Skeletal muscle tissue (tissue), 4 donors: ENCODE data around the gene DLG2. TPM values are rescaled to one million over a fixed set of nuclear protein-coding genes. Genes with fewer than 3 reads are reported as not detected.

Source experiments
- H3K27ac ChIP-seq: one replicate; pipeline ENCODE4 v1.7.0; 2013; ENCODE audit warnings: mild to moderate bottlenecking, low read depth, low read length, inconsistent platforms
- H3K27me3 ChIP-seq, 3 donors: one replicate each; pipeline ENCODE4 v1.7.0; 2013; ENCODE audit warnings: low read length in 3 of 3; ENCODE audit not compliant: control insufficient read depth in 3 of 3, insufficient read depth in 3 of 3
- H3K36me3 ChIP-seq, 3 donors: one replicate each; pipeline ENCODE4 v1.7.0; 2013; ENCODE audit warnings: low read length in 3 of 3; ENCODE audit not compliant: control insufficient read depth in 3 of 3, insufficient read depth in 3 of 3
- H3K4me1 ChIP-seq, 3 donors: one replicate each; pipeline ENCODE4 v1.7.0; 2013; ENCODE audit warnings: low read length in 3 of 3, mild to moderate bottlenecking in 3 of 3; ENCODE audit not compliant: control insufficient read depth in 3 of 3, insufficient read depth in 3 of 3
- H3K4me3 ChIP-seq, 3 donors: one replicate each; pipeline ENCODE4 v1.7.0; 2013; ENCODE audit warnings: low read length in 3 of 3
- H3K9ac ChIP-seq, 3 donors: one replicate each; pipeline ENCODE4 v1.7.0; 2013; ENCODE audit warnings: low read length in 3 of 3, mild to moderate bottlenecking in 3 of 3, moderate library complexity in 2 of 3, low read depth in 1 of 3
- H3K9me3 ChIP-seq, 3 donors: one replicate each; pipeline ENCODE4 v1.7.0; 2013; ENCODE audit warnings: low read length in 3 of 3; ENCODE audit not compliant: control insufficient read depth in 3 of 3
- total RNA-seq: library from RNA; depleted of rRNA; stranded (reverse); fragments of >200 nt; gene quantifications from one replicate; pipeline ENCODE4 v1.2.3, GENCODE V29; 2014
- donor health status: Osteomylitis.

Gene DLG2
- total RNA-seq, 1 donor from 2014 or later: 18.3 TPM

DNA sequence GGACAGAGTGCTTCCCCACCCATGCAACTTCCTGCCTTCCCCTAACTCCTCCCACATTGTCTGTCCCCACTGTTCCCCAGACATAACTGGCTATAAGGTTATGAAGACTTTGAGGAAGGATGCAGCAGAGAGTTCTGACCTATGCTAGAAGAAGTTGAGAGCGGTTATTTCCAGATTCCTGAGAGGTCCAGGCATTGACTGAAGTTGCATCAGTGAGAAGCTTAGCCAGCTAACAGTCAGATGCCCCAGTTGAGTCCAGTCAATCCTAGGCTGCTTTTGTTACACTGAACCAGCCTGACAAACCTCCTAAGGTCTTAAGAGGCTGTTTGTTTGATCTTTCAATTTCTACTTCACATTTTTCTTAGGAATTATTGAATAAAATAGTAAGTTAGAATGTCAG, 1403.1 kb downstream of the DLG2 start:
- H3K9me3 ChIP-seq: no peaks in the 10 kb centered on the region
- H3K27me3 ChIP-seq: no peaks in the 10 kb centered on the region
- H3K9ac ChIP-seq: no peak overlapping the region
- no peak overlapping the region for H3K27ac ChIP-seq
- H3K4me3 ChIP-seq: no peak overlapping the region
- no peaks in the 10 kb centered on the region for H3K4me1 ChIP-seq
- no peaks in the 10 kb centered on the region for H3K36me3 ChIP-seq

DNA sequence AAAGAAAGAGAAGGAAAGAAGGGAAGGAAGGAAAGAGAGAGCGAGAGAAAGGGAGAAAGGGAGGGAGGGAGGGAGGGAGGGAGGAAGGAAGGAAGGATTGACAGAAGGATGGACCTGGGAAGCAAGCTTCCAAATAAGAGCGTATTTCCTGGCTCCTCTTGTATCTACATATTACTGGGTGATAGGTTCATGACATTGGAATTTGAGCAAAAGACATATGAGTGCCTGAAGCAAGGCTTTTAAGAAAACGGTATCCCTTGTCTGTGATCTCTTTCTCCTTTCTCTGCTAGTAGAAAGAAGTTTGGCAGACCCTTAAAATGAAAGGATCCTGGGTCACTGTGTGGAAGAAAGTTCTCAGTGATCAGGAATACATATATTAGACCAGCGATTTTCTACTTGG, 1408.8 kb downstream of the DLG2 start:
- Histone ChIP-seq H3K4me1 (no peaks in the 10 kb centered on the region), H3K27me3 (no peaks in the 10 kb centered on the region), H3K36me3 (no peaks in the 10 kb centered on the region), H3K9me3 (no peaks in the 10 kb centered on the region), H3K4me3 (no peak overlapping the region), H3K9ac (no peak overlapping the region), H3K27ac (no peak overlapping the region)

DNA sequence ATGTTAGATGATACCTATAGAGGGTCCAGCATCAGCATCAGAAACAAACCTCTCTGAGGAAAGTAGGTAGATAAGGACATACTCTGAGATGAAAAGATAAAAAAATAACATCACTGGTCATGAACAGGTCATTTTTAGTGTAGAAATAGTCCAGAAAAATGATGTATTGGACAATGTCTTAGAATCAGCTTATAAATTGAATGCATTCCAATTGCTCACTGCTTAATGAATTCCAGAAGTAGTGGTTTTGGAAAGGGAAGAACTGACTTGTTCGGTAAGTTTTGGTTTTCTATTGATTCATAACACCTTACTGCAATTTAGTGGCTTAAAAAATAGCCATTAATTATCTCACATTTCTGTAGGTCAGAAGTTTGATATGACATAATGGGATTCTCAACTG, 1411.5 kb downstream of the DLG2 start:
- no peaks in the 10 kb centered on the region for H3K27me3 ChIP-seq
- no peaks in the 10 kb centered on the region for H3K36me3 ChIP-seq
- no peak overlapping the region for H3K27ac ChIP-seq
- H3K9me3 ChIP-seq: no peaks in the 10 kb centered on the region
- H3K9ac ChIP-seq: no peak overlapping the region
- H3K4me1 ChIP-seq: no peaks in the 10 kb centered on the region
- H3K4me3 ChIP-seq: no peak overlapping the region

DNA sequence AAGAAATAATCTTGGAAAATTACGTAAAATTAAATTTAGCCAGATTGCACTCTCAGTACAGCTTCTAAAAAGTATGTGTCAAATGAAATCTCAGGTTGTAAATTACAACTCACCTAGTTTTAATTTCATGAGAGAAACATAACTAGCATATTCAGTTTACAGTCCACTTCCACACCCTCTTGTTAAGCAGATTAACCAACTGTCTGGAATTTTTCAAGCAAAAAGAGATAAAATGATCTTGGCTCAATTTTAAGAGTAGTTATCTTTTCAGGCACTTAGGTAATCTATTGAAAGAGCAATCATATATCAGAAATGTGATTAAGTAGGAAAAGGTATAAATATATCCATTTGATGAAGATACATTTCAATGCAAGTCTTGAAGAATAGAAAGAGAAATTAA, 1412.6 kb downstream of the DLG2 start:
- H3K9ac ChIP-seq: no peak overlapping the region
- no peaks in the 10 kb centered on the region for H3K36me3 ChIP-seq
- no peaks in the 10 kb centered on the region for H3K27me3 ChIP-seq
- no peak overlapping the region for H3K27ac ChIP-seq
- no peak overlapping the region for H3K4me3 ChIP-seq
- H3K4me1 ChIP-seq: no peaks in the 10 kb centered on the region
- no peaks in the 10 kb centered on the region for H3K9me3 ChIP-seq

DNA sequence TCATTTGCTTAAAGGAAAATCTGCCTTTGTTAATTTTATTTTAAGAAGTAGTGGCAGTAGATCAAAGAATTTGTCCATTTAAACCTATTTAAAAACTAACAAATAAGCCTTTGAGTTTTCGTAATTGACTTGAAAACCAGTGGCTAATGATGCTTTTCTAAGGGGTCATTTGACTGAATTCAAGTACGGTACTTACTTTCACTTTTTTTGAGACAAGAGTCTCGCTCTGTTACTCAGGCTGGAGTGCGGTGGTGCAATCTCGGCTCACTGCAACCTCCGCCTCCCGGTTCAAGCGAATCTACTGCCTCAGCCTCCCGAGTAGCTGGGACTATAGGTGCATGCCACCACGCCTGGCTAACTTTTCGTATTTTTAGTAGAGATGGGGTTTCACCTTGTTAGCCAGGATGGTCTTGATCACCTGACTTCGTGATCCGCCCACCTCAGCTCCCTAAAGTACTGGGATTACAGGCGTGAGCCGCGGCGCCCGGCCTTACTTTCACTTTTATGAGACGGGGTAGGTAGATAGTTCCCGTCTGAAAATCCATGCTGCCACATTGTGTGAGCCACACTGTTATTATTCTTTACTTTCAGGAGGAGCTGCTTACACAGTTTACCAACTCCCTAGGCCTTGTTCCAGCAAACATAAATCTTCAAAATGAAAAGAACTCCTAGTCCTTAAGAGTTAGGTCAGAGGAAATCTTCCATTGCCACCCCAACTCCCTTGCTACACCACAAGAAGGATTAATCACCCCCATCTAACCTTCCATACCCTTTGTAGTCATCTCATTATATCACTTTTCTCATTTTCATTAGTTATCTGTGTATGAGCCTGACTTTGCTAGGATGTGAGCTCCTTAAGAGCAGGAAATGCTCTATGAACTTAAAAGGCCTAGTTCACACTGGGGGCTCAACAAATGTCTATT, 1414.4 kb downstream of the DLG2 start:
- H3K27me3 ChIP-seq: no peaks in the 10 kb centered on the region
- H3K4me3 ChIP-seq: no peak overlapping the region
- no peaks in the 10 kb centered on the region for H3K36me3 ChIP-seq
- no peak overlapping the region for H3K27ac ChIP-seq
- H3K4me1 ChIP-seq: no peaks in the 10 kb centered on the region
- H3K9me3 ChIP-seq: no peaks in the 10 kb centered on the region
- H3K9ac ChIP-seq: no peak overlapping the region

DNA sequence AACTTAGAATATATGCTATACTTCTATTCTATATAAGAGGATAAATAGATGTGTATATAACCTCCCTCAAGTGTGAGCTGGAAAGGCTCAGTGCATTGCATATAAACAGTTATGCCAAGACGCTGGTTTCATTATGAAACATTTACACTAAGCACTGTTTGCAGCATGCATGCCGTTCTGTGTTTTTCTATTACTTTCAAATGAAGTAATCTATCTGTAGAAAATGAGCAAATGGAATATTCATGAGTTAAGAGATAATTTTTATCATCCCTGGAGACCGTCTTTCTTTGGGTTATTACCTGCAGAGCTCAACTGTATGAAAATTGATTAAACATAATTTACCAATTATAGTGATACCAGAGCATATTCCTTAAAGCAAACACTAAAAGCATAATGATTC, 1415.2 kb downstream of the DLG2 start:
- H3K9ac ChIP-seq: no peak overlapping the region

DNA sequence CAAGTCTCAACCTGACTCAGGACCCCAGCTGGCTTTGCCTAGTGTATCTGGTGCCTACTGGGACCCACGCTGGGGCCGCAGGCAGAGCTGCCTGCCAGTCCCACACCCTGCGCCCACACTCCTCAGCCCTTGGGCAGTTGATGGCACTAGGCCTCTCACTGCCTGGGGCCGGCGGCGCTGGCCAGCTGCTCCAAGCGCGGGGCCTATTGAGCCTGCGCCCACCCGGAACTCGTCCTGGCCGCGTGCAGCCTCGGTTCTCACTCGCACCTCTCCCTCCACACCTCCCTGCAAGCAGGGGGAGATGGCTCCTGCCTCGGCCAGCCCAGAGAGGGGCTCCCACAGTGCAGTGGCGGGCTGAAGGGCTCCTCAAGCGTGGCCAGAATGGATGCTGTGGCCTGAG, 1432.4 kb downstream of the DLG2 start:
- H3K9ac ChIP-seq: no peak overlapping the region
- no peaks in the 10 kb centered on the region for H3K36me3 ChIP-seq
- H3K9me3 ChIP-seq: no peaks in the 10 kb centered on the region
- H3K27ac ChIP-seq: no peak overlapping the region
- no peak overlapping the region for H3K4me3 ChIP-seq
- H3K27me3 ChIP-seq: no peaks in the 10 kb centered on the region
- H3K4me1 ChIP-seq: no peaks in the 10 kb centered on the region

More for the DNA sequence above, 1415.2 kb downstream of the DLG2 start:
- no peak overlapping the region for H3K27ac ChIP-seq
- H3K9me3 ChIP-seq: no peaks in the 10 kb centered on the region
- H3K4me3 ChIP-seq: no peak overlapping the region
- no peaks in the 10 kb centered on the region for H3K36me3 ChIP-seq
- H3K4me1 ChIP-seq: no peaks in the 10 kb centered on the region
- H3K27me3 ChIP-seq: no peaks in the 10 kb centered on the region

DNA sequence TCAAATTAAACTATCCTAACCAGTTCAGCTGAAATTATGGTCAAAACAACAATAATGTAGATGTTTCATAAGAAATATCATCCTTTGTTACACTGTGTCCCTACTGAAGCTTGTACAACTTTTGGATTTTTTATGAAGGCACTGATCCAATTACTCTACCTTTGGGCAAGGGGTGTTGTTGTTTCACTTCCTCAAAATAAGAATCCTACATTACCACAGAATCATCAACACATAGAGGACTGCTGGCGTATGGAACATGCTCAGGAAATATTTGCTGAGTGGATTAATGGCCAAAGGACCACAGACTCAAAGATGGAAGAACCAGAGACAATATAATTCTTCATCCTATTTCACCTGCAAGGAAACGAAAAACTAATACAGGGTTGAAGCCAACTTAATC, 1433.4 kb downstream of the DLG2 start:
- H3K27me3 ChIP-seq: no peaks in the 10 kb centered on the region
- no peaks in the 10 kb centered on the region for H3K9me3 ChIP-seq
- no peak overlapping the region for H3K4me3 ChIP-seq
- no peak overlapping the region for H3K9ac ChIP-seq
- no peaks in the 10 kb centered on the region for H3K4me1 ChIP-seq
- no peaks in the 10 kb centered on the region for H3K36me3 ChIP-seq
- no peak overlapping the region for H3K27ac ChIP-seq

DNA sequence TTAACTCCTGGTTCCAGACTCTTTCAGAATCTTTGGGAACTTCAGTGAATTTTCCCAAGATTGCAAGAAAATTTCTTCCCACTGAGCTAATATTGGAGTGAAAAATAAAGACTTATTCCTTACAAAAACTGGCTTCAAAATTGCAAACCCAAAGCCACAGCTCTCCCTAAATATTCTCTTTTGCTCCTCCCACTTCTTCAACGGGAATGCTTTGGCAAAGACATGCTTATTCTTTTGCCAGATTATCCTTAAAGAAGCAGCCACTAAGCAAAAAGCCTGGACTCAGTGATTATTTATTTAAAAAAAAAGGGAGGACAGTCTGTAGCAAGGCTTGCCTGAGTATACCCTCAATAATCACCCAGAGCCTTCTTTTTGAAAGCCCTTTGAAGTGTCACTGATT, 1438.6 kb downstream of the DLG2 start:
- Histone ChIP-seq H3K27ac (no peak overlapping the region), H3K9ac (no peak overlapping the region), H3K36me3 (no peaks in the 10 kb centered on the region), H3K9me3 (no peaks in the 10 kb centered on the region), H3K4me1 (no peaks in the 10 kb centered on the region), H3K27me3 (no peaks in the 10 kb centered on the region), H3K4me3 (no peak overlapping the region)

DNA sequence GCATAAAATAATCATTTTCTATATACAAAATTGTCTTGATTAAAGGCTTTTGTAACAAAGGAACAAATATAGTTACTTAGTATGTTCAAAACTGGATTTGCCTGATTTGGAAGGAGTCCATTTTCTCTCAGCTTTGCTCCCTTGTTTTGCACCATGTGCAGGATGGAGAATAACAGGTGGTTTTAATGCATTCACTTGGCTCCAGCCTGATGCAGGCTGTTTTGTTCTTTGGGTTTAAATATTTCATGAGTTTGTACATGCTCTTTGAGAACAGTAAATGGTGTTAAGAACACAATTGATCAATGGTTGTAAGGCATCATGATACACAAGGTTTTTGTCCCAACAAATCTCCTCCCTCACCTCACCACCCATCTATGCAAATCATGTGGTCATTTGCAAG, 1454.1 kb downstream of the DLG2 start:
- Histone ChIP-seq H3K27ac (no peak overlapping the region), H3K9ac (no peak overlapping the region), H3K9me3 (no peaks in the 10 kb centered on the region), H3K27me3 (no peaks in the 10 kb centered on the region), H3K36me3 (no peaks in the 10 kb centered on the region), H3K4me1 (no peaks in the 10 kb centered on the region), H3K4me3 (no peak overlapping the region)
